ENCODE results near the gene GNL1. TPM values are rescaled to one million over a fixed set of nuclear protein-coding genes. Genes with fewer than 3 reads are reported as not detected.

GNL1 gene
- total and polyA plus RNA-seq, 9 of the 15 experiments (the other 6 are each of a cell fraction or from before 2014, with no cell fraction given): 0.73 to 112 (median 58.0) TPM

DNA sequence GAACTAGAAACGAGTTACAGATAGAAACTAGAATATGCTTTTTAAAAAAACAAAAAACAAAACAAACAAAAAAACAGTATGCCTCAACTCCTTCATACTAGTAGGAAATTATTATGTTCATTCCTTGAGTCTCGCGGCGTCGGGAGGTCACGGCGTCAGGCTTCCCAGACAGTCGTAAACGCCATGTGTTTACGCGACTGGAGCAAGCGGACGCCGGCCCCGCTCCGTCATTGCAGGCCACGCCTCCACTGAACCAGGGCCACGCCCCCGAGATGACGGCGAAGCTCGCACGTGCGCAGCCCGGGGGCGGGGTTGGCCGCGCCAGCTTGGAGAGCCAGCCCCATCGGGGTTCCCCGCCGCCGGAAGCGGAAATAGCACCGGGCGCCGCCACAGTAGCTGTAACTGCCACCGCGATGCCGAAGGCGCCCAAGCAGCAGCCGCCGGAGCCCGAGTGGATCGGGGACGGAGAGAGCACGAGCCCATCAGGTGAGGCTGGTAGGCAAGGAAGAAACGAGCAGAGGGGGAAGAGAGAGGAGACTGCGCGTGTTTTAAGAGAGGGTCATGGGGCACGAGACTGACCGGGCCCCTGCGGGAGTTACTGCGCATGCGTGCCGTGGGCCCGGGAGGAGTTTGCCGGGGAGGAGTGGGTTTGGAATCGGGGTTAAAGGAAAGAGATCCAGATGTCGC is 14.9 kb upstream of the GNL1 start, which contains the start of gene ABCF1 (continued):
- TF ChIP-seq, protein P1, sequence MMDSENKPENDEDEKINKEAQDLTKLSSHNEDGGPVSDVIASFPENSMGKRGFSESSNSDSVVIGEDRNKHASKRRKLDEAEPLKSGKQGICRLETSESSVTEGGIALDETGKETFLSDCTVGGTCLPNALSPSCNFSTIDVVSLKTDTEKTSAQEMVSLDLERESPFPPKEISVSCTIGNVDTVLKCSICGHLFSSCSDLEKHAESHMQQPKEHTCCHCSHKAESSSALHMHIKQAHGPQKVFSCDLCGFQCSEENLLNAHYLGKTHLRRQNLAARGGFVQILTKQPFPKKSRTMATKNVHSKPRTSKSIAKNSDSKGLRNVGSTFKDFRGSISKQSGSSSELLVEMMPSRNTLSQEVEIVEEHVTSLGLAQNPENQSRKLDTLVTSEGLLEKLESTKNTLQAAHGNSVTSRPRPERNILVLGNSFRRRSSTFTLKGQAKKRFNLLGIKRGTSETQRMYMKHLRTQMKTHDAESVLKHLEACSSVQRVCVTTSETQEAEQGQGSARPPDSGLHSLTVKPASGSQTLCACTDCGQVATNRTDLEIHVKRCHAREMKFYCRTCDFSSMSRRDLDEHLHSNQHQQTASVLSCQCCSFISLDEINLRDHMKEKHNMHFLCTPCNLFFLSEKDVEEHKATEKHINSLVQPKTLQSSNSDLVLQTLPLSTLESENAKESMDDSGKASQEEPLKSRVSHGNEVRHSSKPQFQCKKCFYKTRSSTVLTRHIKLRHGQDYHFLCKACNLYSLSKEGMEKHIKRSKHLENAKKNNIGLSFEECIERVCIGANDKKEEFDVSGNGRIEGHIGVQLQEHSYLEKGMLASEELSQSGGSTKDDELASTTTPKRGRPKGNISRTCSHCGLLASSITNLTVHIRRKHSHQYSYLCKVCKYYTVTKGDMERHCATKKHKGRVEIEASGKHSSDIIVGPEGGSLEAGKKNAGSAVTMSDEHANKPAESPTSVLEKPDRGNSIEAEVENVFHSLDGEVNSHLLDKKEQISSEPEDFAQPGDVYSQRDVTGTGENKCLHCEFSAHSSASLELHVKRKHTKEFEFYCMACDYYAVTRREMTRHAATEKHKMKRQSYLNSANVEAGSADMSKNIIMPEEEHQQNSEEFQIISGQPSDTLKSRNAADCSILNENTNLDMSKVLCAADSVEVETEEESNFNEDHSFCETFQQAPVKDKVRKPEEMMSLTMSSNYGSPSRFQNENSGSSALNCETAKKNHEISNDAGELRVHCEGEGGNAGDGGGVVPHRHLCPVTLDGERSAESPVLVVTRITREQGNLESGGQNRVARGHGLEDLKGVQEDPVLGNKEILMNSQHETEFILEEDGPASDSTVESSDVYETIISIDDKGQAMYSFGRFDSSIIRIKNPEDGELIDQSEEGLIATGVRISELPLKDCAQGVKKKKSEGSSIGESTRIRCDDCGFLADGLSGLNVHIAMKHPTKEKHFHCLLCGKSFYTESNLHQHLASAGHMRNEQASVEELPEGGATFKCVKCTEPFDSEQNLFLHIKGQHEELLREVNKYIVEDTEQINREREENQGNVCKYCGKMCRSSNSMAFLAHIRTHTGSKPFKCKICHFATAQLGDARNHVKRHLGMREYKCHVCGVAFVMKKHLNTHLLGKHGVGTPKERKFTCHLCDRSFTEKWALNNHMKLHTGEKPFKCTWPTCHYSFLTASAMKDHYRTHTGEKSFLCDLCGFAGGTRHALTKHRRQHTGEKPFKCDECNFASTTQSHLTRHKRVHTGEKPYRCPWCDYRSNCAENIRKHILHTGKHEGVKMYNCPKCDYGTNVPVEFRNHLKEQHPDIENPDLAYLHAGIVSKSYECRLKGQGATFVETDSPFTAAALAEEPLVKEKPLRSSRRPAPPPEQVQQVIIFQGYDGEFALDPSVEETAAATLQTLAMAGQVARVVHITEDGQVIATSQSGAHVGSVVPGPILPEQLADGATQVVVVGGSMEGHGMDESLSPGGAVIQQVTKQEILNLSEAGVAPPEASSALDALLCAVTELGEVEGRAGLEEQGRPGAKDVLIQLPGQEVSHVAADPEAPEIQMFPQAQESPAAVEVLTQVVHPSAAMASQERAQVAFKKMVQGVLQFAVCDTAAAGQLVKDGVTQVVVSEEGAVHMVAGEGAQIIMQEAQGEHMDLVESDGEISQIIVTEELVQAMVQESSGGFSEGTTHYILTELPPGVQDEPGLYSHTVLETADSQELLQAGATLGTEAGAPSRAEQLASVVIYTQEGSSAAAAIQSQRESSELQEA (IDR thresholded peaks at IDR 0.05; ENCODE audit: low read depth): no peak
- TF ChIP-seq FIP1L1 (IDR thresholded peaks at IDR 0.05; ENCODE audit: low read depth, low read length, poor library complexity, severe bottlenecking): no peak
- TF ChIP-seq ZNF431 (CRISPR knock-in tag; IDR thresholded peaks at IDR 0.05): no peak
- no peak; the same call in 1 of the 2 replicates for TF ChIP-seq GTF2A2 (tag; IDR thresholded peaks at IDR 0.05)
- TF ChIP-seq ZNF785 (CRISPR knock-in tag; IDR thresholded peaks at IDR 0.05): no peak
- TF ChIP-seq, protein P2, sequence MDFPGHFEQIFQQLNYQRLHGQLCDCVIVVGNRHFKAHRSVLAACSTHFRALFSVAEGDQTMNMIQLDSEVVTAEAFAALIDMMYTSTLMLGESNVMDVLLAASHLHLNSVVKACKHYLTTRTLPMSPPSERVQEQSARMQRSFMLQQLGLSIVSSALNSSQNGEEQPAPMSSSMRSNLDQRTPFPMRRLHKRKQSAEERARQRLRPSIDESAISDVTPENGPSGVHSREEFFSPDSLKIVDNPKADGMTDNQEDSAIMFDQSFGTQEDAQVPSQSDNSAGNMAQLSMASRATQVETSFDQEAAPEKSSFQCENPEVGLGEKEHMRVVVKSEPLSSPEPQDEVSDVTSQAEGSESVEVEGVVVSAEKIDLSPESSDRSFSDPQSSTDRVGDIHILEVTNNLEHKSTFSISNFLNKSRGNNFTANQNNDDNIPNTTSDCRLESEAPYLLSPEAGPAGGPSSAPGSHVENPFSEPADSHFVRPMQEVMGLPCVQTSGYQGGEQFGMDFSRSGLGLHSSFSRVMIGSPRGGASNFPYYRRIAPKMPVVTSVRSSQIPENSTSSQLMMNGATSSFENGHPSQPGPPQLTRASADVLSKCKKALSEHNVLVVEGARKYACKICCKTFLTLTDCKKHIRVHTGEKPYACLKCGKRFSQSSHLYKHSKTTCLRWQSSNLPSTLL (IDR thresholded peaks at IDR 0.05): no peak
- TF ChIP-seq ZKSCAN3 (CRISPR knock-in tag; IDR thresholded peaks at IDR 0.05): no peak
- no peak for TF ChIP-seq COPS2 (conservative IDR thresholded peaks at IDR 0.05)
- peak; percentile 90 for TF ChIP-seq FOXK1 (CRISPR knock-in tag; IDR thresholded peaks at IDR 0.05; ENCODE audit: borderline replicate concordance)
- TF ChIP-seq MCM3 (IDR thresholded peaks at IDR 0.05): no peak
- TF ChIP-seq ADNP (tag; IDR thresholded peaks at IDR 0.05): no peak
- TF ChIP-seq ZNF316 (IDR thresholded peaks at IDR 0.05): peak; percentile 7; the same call in 1 of the 2 replicates
- TF ChIP-seq ZNF766 (CRISPR knock-in tag; conservative IDR thresholded peaks at IDR 0.05): no peak
- TF ChIP-seq ZSCAN32 (CRISPR knock-in tag; IDR thresholded peaks at IDR 0.05): peak; percentile 72; the same call in 1 of the 2 replicates
- TF ChIP-seq, protein P3, sequence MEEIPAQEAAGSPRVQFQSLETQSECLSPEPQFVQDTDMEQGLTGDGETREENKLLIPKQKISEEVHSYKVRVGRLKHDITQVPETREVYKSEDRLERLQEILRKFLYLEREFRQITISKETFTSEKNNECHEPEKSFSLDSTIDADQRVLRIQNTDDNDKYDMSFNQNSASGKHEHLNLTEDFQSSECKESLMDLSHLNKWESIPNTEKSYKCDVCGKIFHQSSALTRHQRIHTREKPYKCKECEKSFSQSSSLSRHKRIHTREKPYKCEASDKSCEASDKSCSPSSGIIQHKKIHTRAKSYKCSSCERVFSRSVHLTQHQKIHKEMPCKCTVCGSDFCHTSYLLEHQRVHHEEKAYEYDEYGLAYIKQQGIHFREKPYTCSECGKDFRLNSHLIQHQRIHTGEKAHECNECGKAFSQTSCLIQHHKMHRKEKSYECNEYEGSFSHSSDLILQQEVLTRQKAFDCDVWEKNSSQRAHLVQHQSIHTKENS (CRISPR knock-in tag; IDR thresholded peaks at IDR 0.05): no peak
- TF ChIP-seq ZNF695 (CRISPR knock-in tag; IDR thresholded peaks at IDR 0.05): no peak
- no peak for TF ChIP-seq CBX2 (IDR thresholded peaks at IDR 0.05; ENCODE audit: insufficient read depth, low read length, poor library complexity, severe bottlenecking)
- TF ChIP-seq TCFL5 (CRISPR knock-in tag; conservative IDR thresholded peaks at IDR 0.05): 0 out of 2 replicates have a peak, but pooled peaks have one; percentile 42

Measured in K562 (cell line).